ENCODE measurements around the gene RPTOR.

RPTOR gene

GRCh38 chr17:80922580-80923160 lies 378.0 kb downstream of the RPTOR start:
- no peak for DNase-seq

GRCh38 chr17:80923211-80924110 lies 378.8 kb downstream of the RPTOR start:
- DNase-seq = no peak

- DNase-seq = no peak
Observed at GRCh38 chr17:80924111-80924806, 379.6 kb downstream of the RPTOR start.

- DNase-seq = no peak
Observed at GRCh38 chr17:80924807-80925610, 380.4 kb downstream of the RPTOR start.

- DNase-seq = no peak
Observed at GRCh38 chr17:80925688-80926335, 381.2 kb downstream of the RPTOR start.

DNA sequence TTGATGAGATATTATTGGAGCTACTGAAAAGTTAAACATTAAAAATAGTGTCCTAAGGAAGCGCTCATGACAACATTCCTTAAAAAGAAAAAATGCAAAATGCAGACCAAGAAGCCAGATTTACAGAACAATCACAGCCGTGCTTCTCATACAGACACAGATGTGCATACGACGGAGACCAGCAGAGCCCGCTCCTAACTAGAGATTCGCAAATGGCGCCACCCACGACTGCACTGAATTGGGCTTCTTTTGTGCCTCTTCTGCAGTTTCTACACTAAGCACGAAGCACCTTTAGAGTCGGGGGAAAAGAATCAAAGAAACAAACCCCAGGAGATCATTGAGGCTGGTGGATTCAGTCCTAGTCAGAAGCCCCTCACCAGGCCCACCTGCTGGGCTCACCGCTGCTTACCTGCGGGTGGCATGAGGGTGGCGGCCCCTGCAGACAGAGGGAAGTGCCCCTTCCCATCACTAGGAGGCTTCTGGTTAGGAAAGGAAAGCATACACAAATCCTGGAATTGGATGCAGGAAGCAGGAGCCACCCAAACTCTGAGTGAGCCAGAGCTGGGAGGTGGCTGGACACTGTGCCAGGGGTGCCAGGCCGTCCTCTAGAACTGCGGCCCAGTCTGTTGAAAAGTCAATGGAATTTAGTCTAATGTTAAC lies 382.1 kb downstream of the RPTOR start:
- no peak for DNase-seq

GRCh38 chr17:80927791-80928216 lies 383.2 kb downstream of the RPTOR start:
- DNase-seq = no peak

GRCh38 chr17:80929449-80929848 lies 384.8 kb downstream of the RPTOR start:
- DNase-seq = no peak

GRCh38 chr17:80930335-80931279 lies 386.0 kb downstream of the RPTOR start:
- no peak for DNase-seq

GRCh38 chr17:80931421-80932265 lies 387.0 kb downstream of the RPTOR start:
- DNase-seq = no peak

DNA sequence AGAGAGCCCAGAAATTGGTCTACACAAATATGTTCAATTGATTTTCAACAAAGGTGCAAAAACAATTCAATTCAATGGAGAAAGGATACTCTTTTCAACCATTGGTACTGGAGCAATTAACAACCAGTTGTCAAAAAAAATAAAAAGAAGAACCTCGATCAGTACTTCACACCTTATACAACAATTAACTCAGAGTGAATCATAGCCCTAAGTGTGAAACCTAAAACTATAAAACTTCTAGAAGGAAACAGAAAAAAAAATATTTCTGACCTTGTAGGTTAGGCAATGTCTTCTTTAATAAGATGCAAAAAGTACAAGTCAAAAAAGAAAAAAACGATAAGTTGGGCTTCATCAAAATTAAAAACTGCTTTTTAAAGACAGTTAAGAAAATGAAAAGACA lies 390.9 kb downstream of the RPTOR start:
- DNase-seq = no peak

GRCh38 chr17:80936218-80936617 lies 391.6 kb downstream of the RPTOR start:
- no peak for DNase-seq

- DNase-seq = no peak
Observed at GRCh38 chr17:80936723-80937122, 392.1 kb downstream of the RPTOR start.

DNA sequence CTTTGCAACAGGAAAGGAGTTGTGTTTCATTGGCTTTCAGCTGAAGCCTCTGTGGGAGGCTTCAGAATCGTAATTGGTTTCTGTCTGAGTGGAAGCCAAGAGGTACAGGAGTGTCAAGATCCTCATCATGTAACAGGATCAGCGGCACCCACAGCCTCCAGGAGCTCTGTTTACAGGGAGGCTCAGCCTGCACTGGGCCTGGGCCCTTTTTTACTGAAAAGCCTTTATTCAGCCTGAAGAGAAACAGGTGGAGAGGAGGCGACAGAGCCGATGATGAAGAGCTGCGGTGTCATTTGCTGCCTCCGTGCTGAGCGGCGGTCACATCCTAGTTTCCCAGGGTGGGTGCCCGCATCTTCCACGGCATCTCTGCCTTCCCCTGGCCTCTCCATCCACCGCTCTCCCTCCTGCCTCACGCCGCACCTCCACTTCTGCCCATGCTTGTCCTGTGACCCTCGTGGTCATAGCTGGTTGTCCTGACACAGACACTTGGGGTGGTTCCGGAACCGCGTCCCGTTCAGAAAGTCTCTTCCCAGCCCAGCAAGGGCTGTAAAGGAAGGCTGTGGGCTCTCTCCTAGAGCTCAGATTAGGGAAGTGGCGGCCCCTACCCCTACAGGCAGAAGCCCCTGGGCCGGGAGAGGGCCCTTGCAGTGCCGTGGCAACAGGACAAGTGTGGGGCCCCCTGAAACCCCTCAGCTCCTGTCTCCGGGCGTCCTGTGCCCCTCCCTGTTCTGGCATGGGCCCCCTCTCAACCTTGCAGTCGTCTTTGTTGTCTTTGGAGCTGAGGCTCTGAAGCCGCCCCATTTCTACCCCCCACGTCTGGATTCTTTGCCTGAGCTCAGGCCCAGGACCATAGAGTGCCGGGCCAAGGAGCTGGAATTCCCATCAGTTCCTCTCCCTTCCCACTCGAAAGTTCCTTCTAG lies 393.1 kb downstream of the RPTOR start:
- no peak for DNase-seq

- no peak for DNase-seq
Observed at GRCh38 chr17:80938556-80938955, 393.9 kb downstream of the RPTOR start.

GRCh38 chr17:80939151-80940145 lies 394.8 kb downstream of the RPTOR start:
- no peak for DNase-seq

Measured in NCI-H2227 treated with DMSO at 0.1 percent for 48 hours (cell line).